Neural progenitor cell (in vitro differentiated cells): ENCODE results near the gene APBB1. TPM values are rescaled to one million over a fixed set of nuclear protein-coding genes. Genes with fewer than 3 reads are reported as not detected.

ENCODE experiments used
- DNase-seq: peaks from one replicate; pipeline ENCODE4 v3.0.0-alpha.2; 2016; ENCODE audit warnings: low spot score
- H2AFZ ChIP-seq: fragments of 200-600 bp; sonication (generic); replicated peaks from 2 replicates; pipeline ENCODE4 v1.6.1; 2016; ENCODE audit warnings: antibody characterized with exemption
- H3F3A ChIP-seq: fragments of 200-600 bp; sonication (generic); 2 replicates; pipeline ENCODE4 v1.6.1; 2016; ENCODE audit warnings: antibody characterized with exemption, low read depth
- H3K27ac ChIP-seq: fragments of 200-600 bp; sonication (generic); 2 replicates; pipeline ENCODE4 v1.5.1; 2016; ENCODE audit warnings: mild to moderate bottlenecking
- H3K27me3 ChIP-seq: fragments of 200-600 bp; sonication (generic); 2 replicates; pipeline ENCODE4 v1.6.1; 2016; ENCODE audit warnings: mild to moderate bottlenecking, moderate library complexity
- H3K36me3 ChIP-seq: fragments of 200-600 bp; sonication (generic); 2 replicates; pipeline ENCODE4 v1.5.1; 2016
- H3K4me1 ChIP-seq: fragments of 200-600 bp; sonication (generic); 2 replicates; pipeline ENCODE4 v1.6.1; 2016; ENCODE audit warnings: mixed run types
- H3K4me2 ChIP-seq: fragments of 200-600 bp; sonication (generic); 2 replicates; pipeline ENCODE4 v1.6.1; 2016
- H3K4me3 ChIP-seq: fragments of 200-600 bp; sonication (generic); 2 replicates; pipeline ENCODE4 v1.5.1; 2016
- H3K79me2 ChIP-seq: fragments of 200-600 bp; sonication (generic); 2 replicates; pipeline ENCODE4 v1.6.1; 2016; ENCODE audit warnings: low read depth
- H3K9ac ChIP-seq: fragments of 200-600 bp; sonication (generic); 2 replicates; pipeline ENCODE4 v1.6.1; 2016
- H3K9me3 ChIP-seq: fragments of 200-600 bp; sonication (generic); 2 replicates; pipeline ENCODE4 v1.5.1; 2016; ENCODE audit warnings: low read depth
- H4K20me1 ChIP-seq: fragments of 200-600 bp; sonication (generic); 2 replicates; pipeline ENCODE4 v1.6.1; 2016; ENCODE audit warnings: low read depth
- H3K27ac Mint-ChIP-seq: 3 replicates; pipeline ENCODE4 v1.8.0; 2021; ENCODE audit warnings: mixed read lengths
- H3K27me3 Mint-ChIP-seq: 2 replicates; pipeline ENCODE4 v1.8.0; 2022; ENCODE audit warnings: low read depth, mild to moderate bottlenecking, inconsistent platforms, moderate library complexity, mixed read lengths; ENCODE audit not compliant: insufficient read depth
- H3K36me3 Mint-ChIP-seq: 3 replicates; pipeline ENCODE4 v1.8.0; 2021; ENCODE audit warnings: mixed read lengths
- H3K4me1 Mint-ChIP-seq: 3 replicates; pipeline ENCODE4 v1.8.0; 2021; ENCODE audit warnings: mixed read lengths
- H3K4me3 Mint-ChIP-seq: 3 replicates; pipeline ENCODE4 v1.8.0; 2021; ENCODE audit warnings: mild to moderate bottlenecking, moderate library complexity, mixed read lengths
- H3K9me3 Mint-ChIP-seq: 3 replicates; pipeline ENCODE4 v1.8.0; 2020; ENCODE audit warnings: mixed read lengths
- CTCF ChIP-seq: fragments of 200-600 bp; sonication (generic); IDR thresholded peaks from 2 replicates; pipeline ENCODE4 v1.5.1; 2017; ENCODE audit warnings: antibody characterized with exemption, mild to moderate bottlenecking
- EZH2 ChIP-seq: fragments of 200-600 bp; sonication (generic); IDR thresholded peaks from 2 replicates; pipeline ENCODE4 v1.6.1; 2017; ENCODE audit warnings: antibody characterized with exemption, mild to moderate bottlenecking, moderate library complexity
- EZH2phosphoT487 ChIP-seq: fragments of 200-600 bp; sonication (generic); IDR thresholded peaks from 2 replicates; pipeline ENCODE4 v1.6.1; 2017; ENCODE audit warnings: antibody characterized with exemption
- total RNA-seq: library from RNA; depleted of rRNA; stranded (reverse); fragments of >200 nt; gene quantifications from 2 replicates; pipeline ENCODE4 v1.2.3, GENCODE V29; 2015; ENCODE audit warnings: low replicate concordance

The APBB1 gene
- total RNA-seq, 1 donor from 2014 or later = 38.5 TPM

GRCh38 chr11:6457581-6458320 is 38.9 kb upstream of the APBB1 start:
- H3K4me3 Mint-ChIP-seq = no peak overlapping the region
- Histone ChIP-seq H3K36me3 (no peaks in the 10 kb centered on the region), H3K9me3 (no peaks in the 10 kb centered on the region), H3K9ac (no peak overlapping the region), H3K4me2 (no peak overlapping the region), H3K4me3 (no peak overlapping the region), H2AFZ (no peak overlapping the region), H3K27me3 (no peaks in the 10 kb centered on the region), H3K27ac (no peak overlapping the region), H3K4me1 (no peaks in the 10 kb centered on the region), H3K79me2 (no peaks in the 10 kb centered on the region), H3F3A (no peaks in the 10 kb centered on the region), H4K20me1 (no peaks in the 10 kb centered on the region)
- H3K9me3 Mint-ChIP-seq = no peaks in the 10 kb centered on the region
- H3K27me3 Mint-ChIP-seq = no peaks in the 10 kb centered on the region
- peaks cover 3% of the 10 kb centered on the region for H3K36me3 Mint-ChIP-seq
- H3K4me1 Mint-ChIP-seq = no peaks in the 10 kb centered on the region
- DNase-seq = no peak
- no peak overlapping the region for H3K27ac Mint-ChIP-seq
- TF ChIP-seq EZH2 (no peak), EZH2phosphoT487 (no peak), CTCF (no peak)

- no peak overlapping the region for H3K9ac ChIP-seq
- no peak for TF ChIP-seq EZH2phosphoT487
- TF ChIP-seq CTCF = no peak
- TF ChIP-seq EZH2 = no peak
- Mint-ChIP-seq H3K4me3 (no peak overlapping the region), H3K27me3 (no peaks in the 10 kb centered on the region), H3K9me3 (no peaks in the 10 kb centered on the region), H3K36me3 (peaks cover 3% of the 10 kb centered on the region), H3K4me1 (no peaks in the 10 kb centered on the region), H3K27ac (no peak overlapping the region)
- H3K4me2 ChIP-seq = no peak overlapping the region
- H3K36me3 ChIP-seq = no peaks in the 10 kb centered on the region
- no peaks in the 10 kb centered on the region for H3F3A ChIP-seq
- no peak overlapping the region for H2AFZ ChIP-seq
- H3K4me1 ChIP-seq = no peaks in the 10 kb centered on the region
- no peaks in the 10 kb centered on the region for H3K27me3 ChIP-seq
- no peak overlapping the region for H3K27ac ChIP-seq
- H3K4me3 ChIP-seq = no peak overlapping the region
- no peaks in the 10 kb centered on the region for H4K20me1 ChIP-seq
- H3K9me3 ChIP-seq = no peaks in the 10 kb centered on the region
- no peak for DNase-seq
- H3K79me2 ChIP-seq = no peaks in the 10 kb centered on the region
Observed at GRCh38 chr11:6456361-6457073, 37.6 kb upstream of the APBB1 start.

- TF ChIP-seq EZH2 = no peak
- H3K36me3 Mint-ChIP-seq = peaks cover 3% of the 10 kb centered on the region
- no peaks in the 10 kb centered on the region for H4K20me1 ChIP-seq
- no peaks in the 10 kb centered on the region for H3K79me2 ChIP-seq
- no peaks in the 10 kb centered on the region for H3F3A ChIP-seq
- H3K4me3 ChIP-seq = no peak overlapping the region
- H3K27ac ChIP-seq = no peak overlapping the region
- no peaks in the 10 kb centered on the region for H3K27me3 Mint-ChIP-seq
- H3K9me3 ChIP-seq = no peaks in the 10 kb centered on the region
- no peaks in the 10 kb centered on the region for H3K27me3 ChIP-seq
- H3K9ac ChIP-seq = no peak overlapping the region
- no peak overlapping the region for H2AFZ ChIP-seq
- no peak overlapping the region for H3K27ac Mint-ChIP-seq
- no peak overlapping the region for H3K4me3 Mint-ChIP-seq
- no peak overlapping the region for H3K4me2 ChIP-seq
- H3K36me3 ChIP-seq = no peaks in the 10 kb centered on the region
- H3K9me3 Mint-ChIP-seq = no peaks in the 10 kb centered on the region
- no peaks in the 10 kb centered on the region for H3K4me1 ChIP-seq
- H3K4me1 Mint-ChIP-seq = no peaks in the 10 kb centered on the region
- no peak for DNase-seq
Observed at GRCh38 chr11:6455070-6455469, 36.2 kb upstream of the APBB1 start.

GRCh38 chr11:6453152-6453551 is 34.3 kb upstream of the APBB1 start:
- no peaks in the 10 kb centered on the region for H3K9me3 ChIP-seq
- H4K20me1 ChIP-seq = no peaks in the 10 kb centered on the region
- no peaks in the 10 kb centered on the region for H3K27me3 Mint-ChIP-seq
- no peak overlapping the region for H3K4me3 Mint-ChIP-seq
- H3K36me3 ChIP-seq = no peaks in the 10 kb centered on the region
- H3K4me3 ChIP-seq = no peak overlapping the region
- no peaks in the 10 kb centered on the region for H3K27me3 ChIP-seq
- no peak overlapping the region for H3K4me2 ChIP-seq
- DNase-seq = no peak
- H2AFZ ChIP-seq = no peak overlapping the region
- H3K9ac ChIP-seq = no peak overlapping the region
- H3K27ac Mint-ChIP-seq = no peak overlapping the region
- no peak overlapping the region for H3K27ac ChIP-seq
- H3F3A ChIP-seq = no peaks in the 10 kb centered on the region
- no peaks in the 10 kb centered on the region for H3K4me1 ChIP-seq
- no peaks in the 10 kb centered on the region for H3K9me3 Mint-ChIP-seq
- no peaks in the 10 kb centered on the region for H3K4me1 Mint-ChIP-seq
- H3K36me3 Mint-ChIP-seq = no peaks in the 10 kb centered on the region
- TF ChIP-seq EZH2 = no peak
- TF ChIP-seq EZH2phosphoT487 = no peak
- no peak for TF ChIP-seq CTCF
- no peaks in the 10 kb centered on the region for H3K79me2 ChIP-seq
